Neuronal stem cell (in vitro differentiated cells): Measurements from ENCODE around the gene TLE3.

Experiments used
- DNase-seq: peaks from one replicate; pipeline ENCODE4 v3.0.0-alpha.2; 2013; ENCODE audit warnings: low spot score
- H2AFZ ChIP-seq: one replicate; pipeline ENCODE4 v1.6.1; 2013; ENCODE audit warnings: mild to moderate bottlenecking, low read length, inconsistent platforms
- H2AK5ac ChIP-seq: 2 replicates; pipeline ENCODE4 v1.6.1; 2013; ENCODE audit warnings: low read depth, mild to moderate bottlenecking, inconsistent platforms, low read length, moderate library complexity, mixed read lengths
- H2BK120ac ChIP-seq: 2 replicates; pipeline ENCODE4 v1.6.1; 2013; ENCODE audit warnings: low read depth, mild to moderate bottlenecking, inconsistent platforms, low read length, moderate library complexity, mixed read lengths
- H2BK12ac ChIP-seq: one replicate; pipeline ENCODE4 v1.6.1; 2013; ENCODE audit warnings: low read length, inconsistent platforms
- H2BK15ac ChIP-seq: 2 replicates; pipeline ENCODE4 v1.6.1; 2013; ENCODE audit warnings: mild to moderate bottlenecking, low read length, inconsistent platforms, mixed read lengths
- H2BK5ac ChIP-seq: one replicate; pipeline ENCODE4 v1.6.1; 2013; ENCODE audit warnings: inconsistent platforms, mild to moderate bottlenecking, low read length, moderate library complexity
- H3K14ac ChIP-seq: one replicate; pipeline ENCODE4 v1.6.1; 2013; ENCODE audit warnings: low read length, inconsistent platforms
- H3K18ac ChIP-seq: 2 replicates; pipeline ENCODE4 v1.6.1; 2013; ENCODE audit warnings: low read length, inconsistent platforms
- H3K23ac ChIP-seq: 2 replicates; pipeline ENCODE4 v1.6.1; 2013; ENCODE audit warnings: low read depth, mild to moderate bottlenecking, mixed read lengths, low read length, inconsistent platforms; ENCODE audit not compliant: poor library complexity
- H3K27ac ChIP-seq: replicated peaks from 3 replicates; pipeline ENCODE4 v1.5.1; 2013; ENCODE audit warnings: low read length, inconsistent platforms
- H3K27me3 ChIP-seq, 3 experiments: 2 replicates each; pipeline ENCODE4 v1.6.1; 2013; ENCODE audit warnings: low read length in 3 of 3, mild to moderate bottlenecking in 2 of 3, inconsistent platforms in 1 of 3, low read depth in 1 of 3, mixed read lengths in 1 of 3, moderate library complexity in 1 of 3; ENCODE audit not compliant: control insufficient read depth in 3 of 3, insufficient read depth in 3 of 3
- H3K36me3 ChIP-seq, 2 donors: replicated peaks in 1 of 2; 2 replicates each; pipeline ENCODE4 v1.6.1; 2013; ENCODE audit warnings: low read length in 2 of 2; ENCODE audit not compliant: control insufficient read depth in 2 of 2, insufficient read depth in 2 of 2
- H3K4ac ChIP-seq: 2 replicates; pipeline ENCODE4 v1.6.1; 2013; ENCODE audit warnings: inconsistent platforms, mild to moderate bottlenecking, low read length, moderate library complexity
- H3K4me1 ChIP-seq, 2 donors: 1 replicate in 1 of 2; 2 replicates in 1 of 2; pipeline ENCODE4 v1.6.1; 2013; ENCODE audit warnings: low read length in 2 of 2, low read depth in 1 of 2; ENCODE audit not compliant: control insufficient read depth in 2 of 2, insufficient read depth in 1 of 2
- H3K4me2 ChIP-seq: one replicate; pipeline ENCODE4 v1.6.1; 2013; ENCODE audit warnings: mild to moderate bottlenecking, low read length, inconsistent platforms; ENCODE audit not compliant: insufficient read depth, poor library complexity, severe bottlenecking
- H3K4me3 ChIP-seq, 2 donors: 2 replicates each; pipeline ENCODE4 v1.5.1; 2013; ENCODE audit warnings: low read length in 2 of 2, mild to moderate bottlenecking in 2 of 2, inconsistent platforms in 1 of 2, moderate library complexity in 1 of 2
- H3K79me1 ChIP-seq: one replicate; pipeline ENCODE4 v1.6.1; 2013; ENCODE audit warnings: low read depth, mild to moderate bottlenecking, inconsistent platforms, low read length, moderate library complexity
- H3K9ac ChIP-seq: one replicate; pipeline ENCODE4 v1.6.1; 2013; ENCODE audit warnings: mild to moderate bottlenecking, low read depth, low read length, inconsistent platforms; ENCODE audit not compliant: poor library complexity
- H3K9me3 ChIP-seq, 2 donors: replicated peaks in 1 of 2; 2 replicates each; pipeline versions ENCODE3 to v1.6.1; 2013; ENCODE audit warnings: low read length in 2 of 2, mild to moderate bottlenecking in 2 of 2, inconsistent platforms in 1 of 2, low read depth in 1 of 2, mixed read lengths in 1 of 2, moderate library complexity in 1 of 2; ENCODE audit not compliant: control insufficient read depth in 2 of 2, insufficient read depth in 1 of 2
- H4K8ac ChIP-seq: one replicate; pipeline ENCODE4 v1.6.1; 2013; ENCODE audit warnings: low read depth, mild to moderate bottlenecking, inconsistent platforms, low read length, moderate library complexity
- H4K91ac ChIP-seq: one replicate; pipeline ENCODE4 v1.6.1; 2013; ENCODE audit warnings: low read length, low read depth, mild to moderate bottlenecking, inconsistent platforms; ENCODE audit not compliant: poor library complexity
- WGBS, 2 donors: extraction: QIAGEN DNeasy Blood & Tissue Kit; methylation state at CpG; one replicate each; pipeline ENCODE4 v1.1.7; 2013; ENCODE audit warnings: missing lambda C conversion rate in 2 of 2, mixed read lengths in 1 of 2; ENCODE audit not compliant: insufficient read length in 2 of 2, insufficient replicate concordance in 1 of 2; ENCODE audit errors: extremely low coverage in 2 of 2; 5-methylcytosine and 5-hydroxymethylcytosine counted together

The TLE3 gene

GRCh38 chr15:70133781-70134421 lies 36.2 kb upstream of the TLE3 start:
- WGBS, 2 donors, result no CpG with 5 or more reads among the region's 7 CpGs
- no peak overlapping the region for H3K4ac ChIP-seq
- H3K18ac ChIP-seq, result no peak overlapping the region
- H3K36me3 ChIP-seq, result no peaks in the 10 kb centered on the region
- H3K27ac ChIP-seq, result no peak overlapping the region
- peaks cover 0 to 9% (median 0%) of the 10 kb centered on the region in 3 experiments for H3K27me3 ChIP-seq
- no peaks in the 10 kb centered on the region for H3K9me3 ChIP-seq
- no peak overlapping the region for H2BK5ac ChIP-seq
- no peak overlapping the region for H2AK5ac ChIP-seq
- H4K8ac ChIP-seq, result no peak overlapping the region
- no peak overlapping the region for H3K14ac ChIP-seq
- H3K79me1 ChIP-seq, result no peaks in the 10 kb centered on the region
- H3K4me3 ChIP-seq, result no peak overlapping the region
- H2BK12ac ChIP-seq, result no peak overlapping the region
- no peak overlapping the region for H3K23ac ChIP-seq
- no peak for DNase-seq
- no peak overlapping the region for H2AFZ ChIP-seq
- no peak overlapping the region for H2BK15ac ChIP-seq
- no peak overlapping the region for H4K91ac ChIP-seq
- H3K4me2 ChIP-seq, result no peak overlapping the region
- no peak overlapping the region for H2BK120ac ChIP-seq
- H3K4me1 ChIP-seq, result peaks cover 0 to 2% of the 10 kb centered on the region in 2 donors
- H3K9ac ChIP-seq, result no peak overlapping the region

- no peaks in the 10 kb centered on the region for H3K79me1 ChIP-seq
- H3K9ac ChIP-seq, result no peak overlapping the region
- no peaks in the 10 kb centered on the region for H3K36me3 ChIP-seq
- no peak overlapping the region for H2BK15ac ChIP-seq
- H2AK5ac ChIP-seq, result no peak overlapping the region
- no peak overlapping the region for H3K4me3 ChIP-seq
- H3K27me3 ChIP-seq, result peaks cover 0 to 10% (median 0%) of the 10 kb centered on the region in 3 experiments
- no peak for DNase-seq
- H2BK12ac ChIP-seq, result no peak overlapping the region
- H3K4me2 ChIP-seq, result no peak overlapping the region
- no peak overlapping the region for H2BK5ac ChIP-seq
- no peak overlapping the region for H4K8ac ChIP-seq
- H3K9me3 ChIP-seq, result no peaks in the 10 kb centered on the region
- no peak overlapping the region for H3K18ac ChIP-seq
- no peak overlapping the region for H3K23ac ChIP-seq
- no peak overlapping the region for H3K27ac ChIP-seq
- H2BK120ac ChIP-seq, result no peak overlapping the region
- H3K4ac ChIP-seq, result no peak overlapping the region
- no peak overlapping the region for H2AFZ ChIP-seq
- no peak overlapping the region for H3K14ac ChIP-seq
- peaks cover 0 to 2% of the 10 kb centered on the region in 2 donors for H3K4me1 ChIP-seq
- no peak overlapping the region for H4K91ac ChIP-seq
- no CpG with 5 or more reads among the region's 6 CpGs for WGBS, 2 donors
Measured at GRCh38 chr15:70133296-70133695, 35.6 kb upstream of the TLE3 start.

GRCh38 chr15:70132571-70132970 lies 34.9 kb upstream of the TLE3 start:
- Histone ChIP-seq H3K36me3 (no peaks in the 10 kb centered on the region), H2BK12ac (no peak overlapping the region), H3K79me1 (no peaks in the 10 kb centered on the region), H3K14ac (no peak overlapping the region), H4K8ac (no peak overlapping the region), H3K27ac (no peak overlapping the region), H3K27me3 (peaks cover 0 to 10% (median 0%) of the 10 kb centered on the region in 3 experiments), H3K4me3 (no peak overlapping the region), H3K4me1 (peaks cover 0 to 2% of the 10 kb centered on the region in 2 donors), H3K4me2 (no peak overlapping the region), H2BK120ac (no peak overlapping the region), H2AFZ (no peak overlapping the region), H3K9ac (no peak overlapping the region), H3K18ac (no peak overlapping the region), H3K23ac (no peak overlapping the region), H3K4ac (no peak overlapping the region), H2BK5ac (no peak overlapping the region), H2BK15ac (no peak overlapping the region), H3K9me3 (no peaks in the 10 kb centered on the region), H2AK5ac (no peak overlapping the region), H4K91ac (no peak overlapping the region)
- no peak for DNase-seq
- no CpG with 5 or more reads among the region's 1 CpG for WGBS, 2 donors

GRCh38 chr15:70132139-70132538 lies 34.4 kb upstream of the TLE3 start:
- Histone ChIP-seq H4K91ac (no peak overlapping the region), H2BK15ac (no peak overlapping the region), H2AFZ (no peak overlapping the region), H3K4ac (no peak overlapping the region), H3K36me3 (no peaks in the 10 kb centered on the region), H3K9me3 (no peaks in the 10 kb centered on the region), H3K27me3 (peaks cover 0 to 10% (median 0%) of the 10 kb centered on the region in 3 experiments), H3K9ac (no peak overlapping the region), H2BK120ac (no peak overlapping the region), H3K4me3 (no peak overlapping the region), H3K79me1 (no peaks in the 10 kb centered on the region), H3K27ac (no peak overlapping the region), H3K4me2 (no peak overlapping the region), H3K23ac (no peak overlapping the region), H4K8ac (no peak overlapping the region), H3K18ac (no peak overlapping the region), H3K4me1 (peaks cover 0 to 4% of the 10 kb centered on the region in 2 donors), H2BK12ac (no peak overlapping the region), H2AK5ac (no peak overlapping the region), H2BK5ac (no peak overlapping the region), H3K14ac (no peak overlapping the region)
- DNase-seq, result no peak
- no CpG with 5 or more reads among the region's 4 CpGs for WGBS, 2 donors
